ENCODE results near the gene RABL2A.
"Not testable (repeated sequence)": the region's sequence is repeated elsewhere in the genome, so short reads cannot be mapped to it uniquely, and the experiment has no call there.

Gene RABL2A

GRCh38 chr2:113626616-113627330 is at the start of gene RABL2A:
Gene RABL2A, plus strand, starts transcription at chr2:113627266. Its CDS starts 1,341 bp downstream, at chr2:113628607.
- peak; percentile 75 for DNase-seq

DNA sequence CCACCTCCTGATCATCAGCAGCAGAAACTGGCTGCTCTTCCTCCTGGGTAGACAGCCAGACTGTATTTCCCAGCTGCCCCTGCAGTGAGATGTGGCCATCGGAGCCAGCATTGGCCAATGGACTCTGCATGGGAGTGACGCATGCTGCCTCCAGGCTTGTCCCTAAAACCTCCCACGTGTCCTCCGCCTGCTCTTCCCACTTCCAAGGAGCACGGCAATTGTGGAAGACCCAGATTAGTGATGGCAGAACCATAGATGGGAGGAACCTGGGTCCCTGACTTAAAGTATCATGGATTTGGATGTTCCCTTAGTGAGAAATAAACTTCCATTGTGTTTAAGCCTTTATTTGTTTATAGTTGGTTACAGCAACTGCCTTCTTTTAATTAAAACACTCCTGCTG is 48.6 kb upstream of the RABL2A start:
- not testable (repeated sequence) for DNase-seq

GRCh38 chr2:113582473-113582872 is 44.6 kb upstream of the RABL2A start:
- not testable (repeated sequence) for DNase-seq

- DNase-seq, result peak; percentile 65
Observed at GRCh38 chr2:113583521-113584225, 43.4 kb upstream of the RABL2A start.

DNA sequence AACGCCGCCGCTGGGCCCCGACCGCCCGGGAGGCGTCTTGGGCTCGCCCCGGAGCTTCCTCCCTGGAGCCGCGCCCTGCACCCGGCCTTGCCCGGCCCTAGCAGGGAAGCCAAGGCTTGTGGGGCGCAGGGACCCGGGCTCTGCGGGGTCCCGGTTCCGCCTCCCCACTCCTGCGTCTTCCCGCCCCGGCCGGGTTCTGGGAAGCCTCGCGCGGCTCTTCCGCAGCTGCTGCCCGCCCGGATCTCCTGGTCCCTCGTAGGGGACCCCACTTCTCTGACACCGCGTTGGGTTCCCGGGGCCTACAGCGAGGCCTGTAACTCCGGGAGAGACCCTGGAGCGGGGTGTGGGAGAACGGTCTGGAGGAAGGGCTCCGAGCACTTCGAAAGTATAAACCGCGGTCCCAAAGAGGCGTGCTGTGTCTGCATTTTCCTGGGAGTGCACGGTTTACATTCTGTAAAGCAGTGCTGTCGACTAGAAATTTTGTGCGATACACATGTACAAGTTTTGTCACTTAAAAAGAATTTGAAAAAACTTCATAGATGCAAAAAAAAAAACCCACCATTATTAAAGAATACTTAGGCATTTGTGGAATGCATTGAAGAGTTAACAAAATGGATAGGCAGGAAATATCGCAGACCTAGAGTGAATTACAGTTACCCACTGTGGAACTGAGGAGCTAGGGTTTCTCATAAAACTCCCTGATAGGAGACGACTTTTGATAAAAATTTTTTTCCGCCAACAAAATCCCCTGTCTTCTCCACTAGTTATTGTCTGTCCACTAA is 42.6 kb upstream of the RABL2A start:
- peak; percentile 33 for DNase-seq

DNA sequence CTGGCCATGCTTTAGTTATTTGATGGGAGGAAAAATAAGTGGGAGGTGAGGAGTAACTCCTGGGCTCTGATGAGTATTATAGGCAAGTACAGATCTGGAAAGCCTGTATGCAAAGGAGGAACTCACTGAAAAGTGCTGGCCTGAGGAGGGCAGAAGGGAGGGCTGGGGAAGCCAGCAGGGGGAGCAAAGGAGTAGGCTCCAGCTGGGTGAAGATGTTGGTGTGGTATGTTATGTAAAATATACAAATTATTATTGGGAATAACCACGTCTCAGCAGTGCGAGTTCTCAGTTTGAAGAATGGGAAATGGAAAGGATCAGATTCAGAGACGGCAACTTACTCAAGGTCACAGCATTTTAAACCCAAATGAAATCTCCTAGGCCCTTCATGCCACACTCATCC is 39.9 kb upstream of the RABL2A start:
- DNase-seq, result peak; percentile 23

DNA sequence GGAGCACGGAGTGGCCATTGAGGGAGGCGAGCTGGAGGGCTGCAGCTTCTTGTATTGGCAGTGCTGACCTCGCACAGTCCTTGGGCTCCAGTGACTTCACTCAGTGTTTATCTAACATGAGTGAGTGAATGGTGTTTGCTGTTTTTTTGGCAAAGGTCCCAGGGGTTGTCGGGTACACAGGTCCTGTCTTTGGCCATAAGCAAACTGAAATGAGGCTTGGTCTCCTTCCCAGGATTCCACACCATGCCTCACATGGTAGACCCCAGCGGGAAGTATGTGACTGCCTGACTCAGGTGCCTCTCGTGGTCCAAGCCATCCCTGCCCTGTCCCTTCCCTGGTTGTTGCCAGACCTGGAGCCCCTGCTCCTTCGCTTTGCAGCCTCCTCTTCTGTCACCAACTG is 37.5 kb upstream of the RABL2A start:
- DNase-seq, result not testable (repeated sequence)

GRCh38 chr2:113591926-113592325 is 35.1 kb upstream of the RABL2A start:
- DNase-seq, result not testable (repeated sequence)

- not testable (repeated sequence) for DNase-seq
Observed at GRCh38 chr2:113593280-113593679, 33.8 kb upstream of the RABL2A start.

- not testable (repeated sequence) for DNase-seq
Observed at GRCh38 chr2:113595725-113596124, 31.3 kb upstream of the RABL2A start.

- not testable (repeated sequence) for DNase-seq
Observed at GRCh38 chr2:113597164-113597563, 29.9 kb upstream of the RABL2A start.

GRCh38 chr2:113597572-113597971 is 29.5 kb upstream of the RABL2A start:
- not testable (repeated sequence) for DNase-seq

GRCh38 chr2:113598180-113598579 is 28.9 kb upstream of the RABL2A start:
- not testable (repeated sequence) for DNase-seq

DNA sequence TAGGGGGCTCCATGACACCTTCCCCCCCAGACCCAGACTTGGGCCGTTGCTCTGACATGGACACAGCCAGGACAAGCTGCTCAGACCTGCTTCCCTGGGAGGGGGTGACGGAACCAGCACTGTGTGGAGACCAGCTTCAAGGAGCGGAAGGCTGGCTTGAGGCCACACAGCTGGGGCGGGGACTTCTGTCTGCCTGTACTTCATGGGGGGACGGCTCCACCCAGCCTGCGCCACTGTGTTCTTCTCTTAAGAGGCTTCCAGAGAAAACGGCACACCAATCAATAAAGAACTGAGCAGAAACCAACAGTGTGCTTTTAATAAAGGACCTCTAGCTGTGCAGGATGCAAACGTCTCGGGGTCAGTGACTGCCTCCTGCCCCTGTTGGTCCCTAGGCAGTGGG is 28.3 kb upstream of the RABL2A start:
- DNase-seq, result not testable (repeated sequence)

DNA sequence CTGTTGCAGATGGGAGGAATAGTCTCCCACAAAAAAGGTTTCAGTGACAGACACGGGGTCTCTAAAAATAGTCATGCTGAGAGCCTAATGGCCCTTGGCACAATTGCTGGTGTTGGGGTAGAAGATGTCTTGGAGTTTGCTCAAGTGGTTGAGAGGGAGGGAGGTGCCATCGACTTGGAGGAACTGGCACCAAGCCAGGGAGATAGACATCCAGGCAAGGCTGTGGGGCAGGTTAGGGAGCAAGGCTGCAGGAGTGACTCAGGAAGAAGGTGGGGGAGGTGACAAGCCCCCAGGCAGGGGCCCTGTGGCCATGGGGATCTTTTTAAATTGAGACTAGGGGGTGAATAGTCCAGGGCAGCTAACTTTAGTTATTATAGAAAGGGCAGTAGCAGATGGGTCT is 27.9 kb upstream of the RABL2A start:
- not testable (repeated sequence) for DNase-seq

DNA sequence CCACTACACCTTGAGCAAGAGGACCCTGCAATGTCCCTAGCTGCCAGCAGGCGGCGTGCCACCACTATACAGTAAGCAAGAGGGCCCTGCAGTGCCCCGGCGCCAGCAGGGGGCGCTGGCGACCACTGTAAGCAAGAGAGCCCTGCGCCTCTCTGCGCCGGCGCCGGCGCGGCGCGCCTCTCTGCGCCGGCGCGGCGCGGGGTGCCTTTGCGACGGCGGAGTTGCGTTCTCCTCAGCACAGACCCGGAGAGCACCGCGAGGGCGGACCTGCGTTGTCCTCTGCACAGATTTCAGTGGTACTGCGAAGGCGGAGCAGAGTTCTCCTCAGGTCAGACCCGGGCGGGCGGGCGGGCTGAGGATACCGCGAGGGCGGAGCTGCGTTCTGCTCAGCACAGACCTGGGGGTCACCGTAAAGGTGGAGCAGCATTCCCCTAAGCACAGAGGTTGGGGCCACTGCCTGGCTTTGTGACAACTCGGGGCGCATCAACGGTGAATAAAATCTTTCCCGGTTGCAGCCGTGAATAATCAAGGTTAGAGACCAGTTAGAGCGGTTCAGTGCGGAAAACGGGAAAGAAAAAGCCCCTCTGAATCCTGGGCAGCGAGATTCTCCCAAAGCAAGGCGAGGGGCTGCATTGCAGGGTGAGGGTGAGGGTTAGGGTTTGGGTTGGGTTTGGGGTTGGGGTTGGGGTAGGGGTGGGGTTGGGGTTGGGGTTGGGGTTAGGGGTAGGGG is 24.9 kb upstream of the RABL2A start:
- peak; percentile 37 for DNase-seq

GRCh38 chr2:113602869-113603466 is 24.1 kb upstream of the RABL2A start:
- DNase-seq, result no peak

DNA sequence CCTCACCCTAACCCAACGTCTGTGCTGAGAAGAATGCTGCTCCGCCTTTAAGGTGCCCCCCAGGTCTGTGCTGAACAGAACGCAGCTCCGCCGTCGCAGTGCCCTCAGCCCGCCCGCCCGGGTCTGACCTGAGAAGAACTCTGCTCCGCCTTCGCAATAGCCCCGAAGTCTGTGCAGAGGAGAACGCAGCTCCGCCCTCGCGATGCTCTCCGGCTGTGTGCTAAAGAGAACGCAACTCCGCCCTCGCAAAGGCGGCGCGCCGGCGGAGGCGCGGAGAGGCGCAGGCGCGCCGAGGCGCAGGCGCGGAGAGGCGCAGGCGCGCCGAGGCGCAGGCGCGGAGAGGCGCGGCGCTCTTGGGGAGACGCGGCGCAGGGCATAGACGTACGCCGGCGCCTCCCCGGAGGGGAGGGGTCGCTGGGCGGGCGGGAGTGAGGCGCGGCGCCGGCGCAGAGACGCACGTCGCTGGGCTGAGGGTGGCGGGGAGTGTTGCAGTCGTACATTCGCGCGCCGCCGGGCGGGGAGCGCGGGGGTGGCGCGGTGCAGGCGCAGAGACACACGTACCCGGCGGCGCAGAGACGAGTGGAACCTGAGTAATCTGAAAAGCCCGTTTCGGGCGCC is 23.5 kb upstream of the RABL2A start:
- DNase-seq, result peak; percentile 86

DNA sequence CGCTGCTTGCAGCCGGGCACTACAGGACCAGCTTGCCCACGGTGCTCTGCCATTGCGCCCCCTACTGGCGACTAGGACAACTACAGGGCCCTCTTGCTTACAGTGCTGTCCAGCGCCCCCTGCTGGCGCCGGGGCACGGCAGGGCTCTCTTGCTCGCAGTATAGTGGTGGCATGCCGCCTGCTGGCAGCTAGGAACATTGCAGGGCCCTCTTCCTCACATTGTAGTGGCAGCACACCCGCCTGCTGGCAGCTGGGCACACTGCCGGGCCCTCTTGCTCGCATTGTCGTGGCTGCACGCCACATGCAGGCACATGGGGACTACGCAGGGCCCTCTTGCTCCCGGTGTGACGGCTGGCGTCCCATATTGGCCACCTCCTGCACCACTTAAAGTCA is 23.0 kb upstream of the RABL2A start:
- peak; percentile 91 for DNase-seq

- not testable (repeated sequence) for DNase-seq
Observed at GRCh38 chr2:113604661-113605060, 22.4 kb upstream of the RABL2A start.

DNA sequence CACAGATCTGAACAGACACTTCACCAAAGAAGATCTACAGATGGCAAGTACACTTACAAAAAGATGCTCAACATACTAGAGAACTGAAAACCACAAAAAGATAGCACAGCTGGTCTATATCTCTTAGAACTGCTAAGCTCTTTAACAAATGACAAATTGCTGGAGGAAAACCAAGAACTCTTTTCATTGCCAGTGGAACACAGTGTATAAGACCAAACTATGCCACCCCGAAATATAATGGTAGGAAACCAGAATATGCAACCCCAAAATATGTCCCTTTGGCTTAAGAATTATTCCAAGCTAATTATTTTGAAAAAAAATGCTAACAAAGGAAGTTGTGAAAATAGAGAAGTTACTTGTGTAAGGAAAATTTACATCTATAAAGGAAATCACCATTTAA is 21.0 kb upstream of the RABL2A start:
- not testable (repeated sequence) for DNase-seq

GRCh38 chr2:113609822-113610221 is 17.2 kb upstream of the RABL2A start:
- DNase-seq, result not testable (repeated sequence)

All from fibroblast of upper back skin (primary cell).